GM18861 (cell line): ENCODE data around the gene PSMA5.
"Not testable (repeated sequence)": the region's sequence is repeated elsewhere in the genome, so short reads cannot be mapped to it uniquely, and the experiment has no call there.

Experiments
- ATAC-seq: cut with Tn5 transposase; IDR thresholded peaks from one replicate; pipeline ENCODE4 v1.9.1; 2021; ENCODE audit not compliant: unreplicated experiment

Gene PSMA5

DNA sequence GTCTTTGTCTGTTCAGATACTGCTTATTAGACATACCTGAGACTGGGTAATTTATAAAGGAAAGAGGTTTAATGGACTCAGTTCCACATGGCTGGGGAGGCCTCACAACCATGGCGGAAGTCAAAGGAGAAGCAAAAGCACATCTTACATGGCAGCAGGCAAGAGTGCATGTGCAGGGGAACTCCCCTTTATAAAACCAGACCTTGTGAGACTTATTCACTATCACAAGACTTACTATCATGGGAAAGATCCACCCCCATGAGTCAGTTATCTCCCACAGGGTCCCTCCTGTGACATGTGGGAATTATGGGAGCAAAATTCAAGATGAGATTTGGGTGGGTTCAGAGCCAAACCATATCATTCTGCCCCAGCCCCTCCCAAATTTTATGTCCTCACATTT, 7.1 kb upstream of the PSMA5 start:
- ATAC-seq: no peak

GRCh38 chr1:109432336-109432735, 6.1 kb upstream of the PSMA5 start:
- ATAC-seq: no peak

GRCh38 chr1:109427171-109427467, 871 bp upstream of the PSMA5 start:
- ATAC-seq: no peak

GRCh38 chr1:109425391-109426280, 612 bp downstream of the PSMA5 start:
- ATAC-seq: peak; percentile 34

GRCh38 chr1:109423498-109423897, 2.8 kb downstream of the PSMA5 start:
- ATAC-seq: no peak

DNA sequence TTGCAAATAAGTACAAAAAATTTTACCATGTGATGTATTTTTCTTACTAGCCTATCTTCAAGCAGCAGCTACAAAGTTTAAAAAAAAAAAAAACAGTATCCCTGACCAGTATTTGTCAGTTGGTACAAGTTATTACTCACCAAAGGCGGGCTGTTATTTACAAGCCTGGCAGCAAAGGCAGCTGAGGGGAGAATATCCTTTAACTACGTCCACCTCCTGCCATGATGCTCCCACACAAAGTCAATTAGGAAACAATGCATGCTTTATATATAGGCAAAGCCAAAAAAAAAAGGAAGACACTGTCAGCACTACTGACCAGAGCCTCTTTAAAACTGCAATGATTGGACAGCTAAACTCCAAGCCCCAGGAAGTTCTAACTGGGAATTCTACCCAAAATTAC, 13.7 kb downstream of the PSMA5 start:
- ATAC-seq: no peak

DNA sequence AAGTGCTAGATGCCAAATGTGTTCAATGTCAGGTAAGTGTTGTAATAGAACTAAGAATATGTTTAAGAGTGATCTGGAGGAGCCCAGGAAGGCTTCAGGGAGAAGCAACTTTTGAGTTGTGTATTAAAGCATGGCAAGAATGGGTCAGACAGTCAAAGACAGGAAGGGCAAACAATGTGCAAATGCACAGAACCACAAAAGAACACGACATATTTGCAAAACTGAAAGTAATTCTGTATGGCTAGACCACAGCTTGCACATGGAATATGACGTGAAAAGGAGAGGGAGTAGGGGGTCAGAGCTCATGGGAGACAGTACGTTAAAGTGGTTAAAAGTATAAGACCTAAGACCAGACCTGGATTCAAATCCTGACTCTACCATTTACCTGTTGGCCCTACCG, 21.4 kb downstream of the PSMA5 start:
- ATAC-seq: no peak

DNA sequence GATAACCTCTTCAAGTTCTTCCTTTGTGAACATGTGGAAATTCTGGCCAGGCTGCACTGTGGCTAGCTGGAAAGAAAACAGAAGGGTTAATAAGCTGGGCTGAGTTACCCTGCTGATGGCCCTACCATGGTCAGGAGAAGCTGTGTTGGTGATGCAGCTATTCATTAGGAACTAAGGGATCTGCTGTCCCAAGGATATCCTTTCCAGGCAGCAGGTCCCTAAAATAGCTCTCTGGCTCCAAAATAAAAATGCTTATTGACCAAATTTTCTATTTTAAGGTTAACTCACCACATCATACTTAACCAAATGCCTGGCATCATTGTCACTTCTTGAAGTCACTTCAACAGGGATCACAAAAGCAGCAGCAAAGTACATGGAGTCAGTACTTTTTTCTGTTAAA, 24.2 kb downstream of the PSMA5 start:
- ATAC-seq: no peak

DNA sequence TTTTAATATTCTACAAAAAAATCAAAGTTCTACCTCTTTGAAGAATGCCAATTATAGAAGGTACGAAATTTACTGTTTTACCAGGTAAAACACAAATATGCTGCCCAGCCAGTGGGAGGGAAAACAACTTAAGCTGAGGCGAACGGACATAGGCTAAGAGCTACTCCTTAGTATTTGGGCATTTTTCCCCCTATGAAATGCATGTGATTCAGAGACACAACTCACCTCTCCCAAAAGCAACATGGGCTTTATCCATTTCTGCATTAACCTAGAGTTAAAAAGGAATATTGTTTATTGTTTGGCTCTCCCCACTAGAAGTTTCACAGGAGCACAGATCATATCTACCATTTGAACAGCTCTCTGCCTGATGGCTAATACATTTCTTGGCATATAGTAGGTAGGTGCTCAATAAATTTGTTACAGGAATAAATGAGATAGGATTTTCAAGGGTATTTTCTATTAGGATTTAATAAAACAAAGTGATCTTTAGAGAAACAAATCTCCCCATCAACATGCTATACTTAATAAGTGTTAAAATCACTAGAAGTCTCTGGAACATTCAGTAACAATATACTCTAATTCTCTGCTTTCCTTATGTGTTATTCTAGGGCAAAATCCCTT, 26.1 kb downstream of the PSMA5 start:
- no peak for ATAC-seq

GRCh38 chr1:109399326-109399957, 26.8 kb downstream of the PSMA5 start:
- no peak for ATAC-seq

DNA sequence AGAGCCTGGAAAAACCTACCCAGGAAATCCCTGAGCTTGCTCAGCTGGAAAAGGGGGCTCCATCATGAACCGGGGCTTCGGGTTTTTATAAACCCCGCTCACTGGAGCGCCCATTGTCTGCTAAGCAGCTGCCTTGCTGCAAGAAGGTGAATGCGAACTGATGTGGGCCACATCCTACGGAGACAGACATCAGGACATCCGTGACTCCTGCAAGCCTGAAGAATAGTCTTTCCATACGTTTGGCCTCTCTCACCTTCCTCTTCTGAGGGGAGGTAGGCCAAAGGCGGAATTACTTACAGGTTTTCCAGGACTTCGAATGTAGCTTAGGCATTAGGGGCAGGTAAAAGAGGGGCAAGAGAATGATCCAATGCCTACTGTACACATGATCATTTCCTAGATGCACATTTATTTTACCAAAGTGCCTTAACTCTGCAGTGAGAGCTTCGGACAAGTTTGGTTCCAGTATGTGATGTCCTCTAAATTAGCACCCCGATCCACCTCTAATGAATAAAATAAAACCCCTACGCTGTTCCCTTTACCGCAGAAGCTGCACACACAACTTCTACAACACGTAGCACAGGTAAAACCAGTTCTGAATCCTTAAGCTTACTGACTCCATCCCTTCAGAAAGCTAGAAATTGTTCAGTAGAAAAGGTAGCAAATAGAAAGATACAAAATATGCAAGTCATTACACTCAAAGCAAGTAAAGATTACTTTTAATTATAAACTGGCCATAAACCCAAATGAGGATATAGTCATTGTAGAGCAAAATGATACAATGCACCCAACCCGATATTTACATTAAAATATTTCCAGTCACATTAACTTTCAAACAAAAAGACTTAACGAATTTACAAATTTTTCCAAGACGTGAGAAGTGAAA, 27.7 kb downstream of the PSMA5 start:
- no peak for ATAC-seq

DNA sequence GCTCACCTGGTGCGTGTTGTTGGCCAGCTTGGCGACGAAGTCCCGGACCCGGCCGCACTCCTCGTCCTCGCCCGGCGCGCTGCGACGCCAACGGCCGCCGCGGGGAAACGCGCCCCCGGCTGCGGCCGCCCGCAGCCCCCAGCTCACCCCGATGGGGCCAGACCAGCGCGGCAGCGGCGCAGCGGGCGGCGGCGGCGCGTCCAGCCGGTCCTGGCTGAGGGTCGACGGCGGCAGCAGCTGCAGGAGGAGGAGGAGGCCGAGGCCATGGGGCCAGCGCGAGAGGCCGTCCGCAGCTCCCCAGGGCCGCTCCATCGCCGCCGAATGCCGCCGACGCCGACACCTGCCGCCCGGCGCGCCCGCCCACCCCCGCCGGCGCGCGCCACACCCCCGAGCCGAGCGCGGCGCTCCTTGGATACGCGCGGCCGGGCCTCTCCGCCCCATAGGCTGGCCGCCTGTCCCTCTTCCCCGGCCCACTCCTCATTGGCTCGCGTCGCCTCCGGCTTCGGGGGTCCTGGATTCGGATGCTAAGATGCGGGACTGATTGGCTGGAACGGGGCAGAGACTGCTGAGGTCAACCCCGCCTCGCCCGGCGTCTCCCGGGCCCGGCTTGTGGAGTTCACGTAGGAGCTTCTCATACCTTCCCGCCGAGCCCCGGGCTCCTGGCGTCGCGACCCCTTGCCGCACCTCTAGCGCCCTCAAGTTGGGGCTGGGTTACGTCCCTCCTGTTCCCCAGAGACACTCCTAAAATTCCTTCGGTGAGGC, 28.5 kb downstream of the PSMA5 start, which contains the start of gene SORT1:
SORT1 (minus strand) TSS at position 338 of the 762 bp plus-strand sequence; CDS start at position 312, 26 bp downstream.
- ATAC-seq: peak; percentile 65

DNA sequence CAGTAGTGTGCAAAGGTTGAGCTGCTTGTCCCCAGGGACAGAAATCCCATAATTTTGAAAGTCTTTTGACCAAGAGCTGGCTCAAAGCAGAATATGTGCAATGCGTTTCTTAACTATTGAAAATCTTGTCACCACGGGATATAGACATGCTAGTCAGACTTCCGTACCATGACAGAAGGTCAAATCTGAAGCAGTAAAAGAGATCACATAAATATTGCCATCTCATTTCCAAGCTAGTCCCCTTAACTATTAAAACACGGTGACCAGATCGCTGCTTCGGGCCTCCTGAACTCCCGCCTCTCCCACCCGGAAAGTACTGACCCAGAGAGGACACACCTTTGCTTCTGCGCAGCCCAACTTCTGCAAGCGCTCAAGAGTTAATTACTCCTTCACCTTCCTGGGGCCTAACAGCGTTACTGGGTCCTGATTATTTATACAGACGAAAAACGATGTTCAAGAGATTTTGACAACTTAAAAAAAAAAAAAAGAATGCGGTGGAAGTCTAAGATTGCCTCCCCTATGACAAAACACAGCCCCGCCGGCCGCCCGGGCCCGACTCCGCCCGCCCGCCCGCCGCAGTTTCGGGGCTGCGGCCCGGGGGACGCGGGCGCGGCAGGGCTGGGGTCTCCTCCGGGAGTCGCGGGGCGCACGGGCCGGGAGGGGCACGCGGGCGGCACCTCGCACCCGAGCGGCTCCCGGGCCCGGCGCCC, 29.2 kb downstream of the PSMA5 start:
- ATAC-seq: no peak

GRCh38 chr1:109396513-109396839, 29.8 kb downstream of the PSMA5 start:
- ATAC-seq: no peak

DNA sequence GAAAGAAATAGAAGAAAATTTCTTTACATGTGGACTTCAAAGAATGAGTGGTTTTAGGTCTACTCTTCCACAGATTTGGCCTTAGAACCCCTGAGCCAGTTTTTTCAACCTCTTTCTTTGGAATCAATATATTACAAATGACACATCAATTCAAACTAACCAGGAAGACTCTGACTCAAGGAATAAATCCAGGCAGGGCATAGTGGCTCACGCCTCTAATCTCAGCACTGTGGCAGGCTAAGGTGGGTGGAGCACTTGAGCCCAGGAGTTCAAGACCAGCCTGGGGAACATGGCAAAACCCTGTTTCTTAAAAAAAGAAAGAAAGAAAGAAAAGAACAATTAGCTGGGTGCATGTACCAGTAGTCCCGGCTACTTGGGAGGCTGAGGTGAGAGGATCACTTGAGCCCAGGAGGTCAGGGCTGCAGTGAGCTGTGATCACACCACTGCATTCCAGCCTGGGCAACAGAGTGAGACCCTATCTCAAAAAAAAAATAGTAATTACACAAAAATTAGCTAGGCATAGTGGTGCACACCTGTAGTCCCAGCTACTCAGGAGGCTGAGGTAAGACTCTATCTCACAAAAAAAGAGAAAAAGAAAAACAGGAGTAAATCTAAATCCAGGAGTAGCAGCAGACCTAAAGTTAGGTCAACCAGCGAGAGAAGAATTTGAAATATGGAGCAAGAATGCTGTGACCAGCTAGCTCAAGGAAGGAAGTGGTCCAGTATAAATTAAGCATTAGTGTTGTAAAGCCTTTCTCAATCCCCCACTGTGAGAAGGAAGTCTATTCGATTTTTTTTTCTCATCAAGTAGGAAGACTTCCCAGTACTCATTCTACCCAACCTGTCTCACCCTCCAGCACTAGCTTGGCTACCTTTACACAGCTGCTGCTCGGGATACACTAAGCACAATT, 30.4 kb downstream of the PSMA5 start:
- ATAC-seq: no peak

- ATAC-seq: not testable (repeated sequence)
These were observed 31.0 kb downstream of the PSMA5 start for GRCh38 chr1:109395282-109395599.

GRCh38 chr1:109394591-109395281, 31.5 kb downstream of the PSMA5 start:
- no peak for ATAC-seq

- ATAC-seq: no peak
These were observed 32.5 kb downstream of the PSMA5 start for GRCh38 chr1:109393617-109394233.
